Activated naive CD4-positive, alpha-beta T cell treated with anti-CD3 and anti-CD28 coated beads for 36 hours (primary cell): Measurements from ENCODE around the gene ITGAE. TPM values are rescaled to one million over a fixed set of nuclear protein-coding genes. Genes with fewer than 3 reads are reported as not detected.
"Not testable (repeated sequence)": the region's sequence is repeated elsewhere in the genome, so short reads cannot be mapped to it uniquely, and the experiment has no call there.

ENCODE experiments used
- CTCF ChIA-PET: fragments of 350-600 bp; sonication (Branson Sonifier 250); formaldehyde crosslinking; loops from one replicate; lab custom pipeline; 2021; ENCODE audit warnings: antibody characterized with exemption; lab: Charles Lee
- DNase-seq: peaks from one replicate; pipeline ENCODE4 v3.0.0-alpha.2; 2020
- H3K27ac Mint-ChIP-seq: one replicate; pipeline ENCODE4 v1.8.0; 2021; ENCODE audit warnings: mild to moderate bottlenecking, mixed read lengths
- H3K27me3 Mint-ChIP-seq: one replicate; pipeline ENCODE4 v1.8.0; 2021; ENCODE audit warnings: low read depth, mixed read lengths
- H3K36me3 Mint-ChIP-seq: one replicate; pipeline ENCODE4 v1.8.0; 2021; ENCODE audit warnings: low read depth, mixed read lengths
- H3K4me1 Mint-ChIP-seq: one replicate; pipeline ENCODE4 v1.8.0; 2021; ENCODE audit warnings: low read depth, mixed read lengths
- H3K4me3 Mint-ChIP-seq: one replicate; pipeline ENCODE4 v1.8.0; 2021; ENCODE audit warnings: mild to moderate bottlenecking, moderate library complexity, mixed read lengths
- H3K9me3 Mint-ChIP-seq: one replicate; pipeline ENCODE4 v1.8.0; 2021; ENCODE audit warnings: mixed read lengths
- intact Hi-C: fragments of 100-400 bp; cut with micrococcal nuclease; formaldehyde crosslinking; loops from one replicate; pipeline ENCODE4 v1.15.1; 2023
- total RNA-seq, 2 experiments: library from RNA; stranded (reverse); gene quantifications; one replicate each; pipeline ENCODE4 v1.2.3, GENCODE V29; 2021

ITGAE gene
- total RNA-seq, 2 experiments from 2014 or later, result 31.7 to 32.4 TPM

DNA sequence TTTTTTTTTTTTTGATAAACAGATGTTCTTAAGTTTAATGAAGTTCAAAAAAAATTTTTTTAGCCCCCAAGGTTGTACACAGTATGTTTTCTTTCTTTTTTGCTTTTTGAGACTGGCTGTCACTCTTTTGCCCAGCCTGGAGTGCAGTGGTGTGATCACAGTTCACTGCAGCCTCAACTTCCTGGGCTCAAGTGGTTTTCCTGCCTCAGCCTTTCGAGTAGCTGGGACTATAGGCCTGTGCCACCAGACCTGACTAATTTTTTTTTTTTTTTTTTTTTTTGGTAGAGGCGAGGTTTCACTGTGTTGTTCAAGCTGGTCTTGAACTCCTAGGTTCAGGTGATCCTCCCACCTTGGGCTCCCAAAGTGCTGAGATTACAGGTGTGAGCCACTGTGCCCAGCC lies 12.8 kb downstream of the ITGAE start:
- peaks cover 13% of the 10 kb centered on the region for H3K4me1 Mint-ChIP-seq
- no peaks in the 10 kb centered on the region for H3K27me3 Mint-ChIP-seq
- intact Hi-C loops, result no loop called here
- no peaks in the 10 kb centered on the region for H3K36me3 Mint-ChIP-seq
- H3K4me3 Mint-ChIP-seq, result no peak overlapping the region
- CTCF ChIA-PET, result interaction anchor here (0.7 to 2.0 kb wide), 4 partner anchors 11 to 52 kb away, joined by 4 to 8 read pairs (median 5); no protein-coding TSS in a partner anchor
- peak overlapping the region; percentile 8 for H3K27ac Mint-ChIP-seq
- DNase-seq, result no peak
- H3K9me3 Mint-ChIP-seq, result no peaks in the 10 kb centered on the region

DNA sequence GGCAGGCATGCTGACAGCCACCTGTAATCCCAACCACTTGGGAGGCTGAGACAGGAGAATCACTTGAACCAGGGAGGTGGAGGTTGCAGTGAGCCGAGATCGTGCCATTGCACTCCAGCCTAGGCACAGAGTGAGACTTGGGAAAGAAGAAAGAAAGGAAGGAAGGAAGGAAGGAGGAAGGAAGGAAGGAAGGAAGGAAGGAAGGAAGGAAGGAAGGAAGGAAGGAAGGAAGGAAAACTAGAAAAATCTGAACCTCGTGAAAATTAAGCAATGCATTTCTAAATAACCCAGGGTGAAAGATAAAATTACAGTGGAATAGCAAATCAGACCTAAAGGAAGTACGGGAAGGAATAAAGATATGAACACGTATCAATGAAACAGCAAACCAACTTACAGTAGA lies 15.7 kb downstream of the ITGAE start:
- CTCF ChIA-PET, intact Hi-C loops, H3K4me1 Mint-ChIP-seq, H3K4me3 Mint-ChIP-seq, DNase-seq, H3K27ac Mint-ChIP-seq, H3K9me3 Mint-ChIP-seq, H3K27me3 Mint-ChIP-seq, H3K36me3 Mint-ChIP-seq: not testable (repeated sequence)

DNA sequence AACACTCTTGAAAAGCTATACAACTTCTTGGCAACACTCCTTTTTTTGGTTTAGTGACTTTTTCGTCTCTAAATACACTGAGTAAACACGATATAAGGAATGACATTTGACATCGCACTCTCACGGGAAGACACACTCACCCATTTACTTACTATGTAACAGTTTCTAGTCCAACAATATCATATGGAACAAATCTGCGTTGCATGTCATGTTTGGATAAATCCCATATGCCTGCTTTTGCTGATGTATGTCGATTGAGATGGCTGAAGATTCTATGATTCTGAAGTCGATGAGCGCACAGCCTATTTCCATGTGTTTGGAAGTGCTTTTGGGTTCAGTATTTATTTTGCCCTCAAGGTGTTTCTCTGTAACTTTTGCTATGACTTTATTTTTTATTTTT lies 18.2 kb downstream of the ITGAE start:
- DNase-seq, result no peak
- Mint-ChIP-seq H3K4me1 (no peaks in the 10 kb centered on the region), H3K36me3 (no peaks in the 10 kb centered on the region), H3K27me3 (no peaks in the 10 kb centered on the region), H3K9me3 (no peaks in the 10 kb centered on the region), H3K27ac (no peak overlapping the region), H3K4me3 (no peak overlapping the region)
- intact Hi-C loops, result no loop called here
- CTCF ChIA-PET, result no interaction called here

DNA sequence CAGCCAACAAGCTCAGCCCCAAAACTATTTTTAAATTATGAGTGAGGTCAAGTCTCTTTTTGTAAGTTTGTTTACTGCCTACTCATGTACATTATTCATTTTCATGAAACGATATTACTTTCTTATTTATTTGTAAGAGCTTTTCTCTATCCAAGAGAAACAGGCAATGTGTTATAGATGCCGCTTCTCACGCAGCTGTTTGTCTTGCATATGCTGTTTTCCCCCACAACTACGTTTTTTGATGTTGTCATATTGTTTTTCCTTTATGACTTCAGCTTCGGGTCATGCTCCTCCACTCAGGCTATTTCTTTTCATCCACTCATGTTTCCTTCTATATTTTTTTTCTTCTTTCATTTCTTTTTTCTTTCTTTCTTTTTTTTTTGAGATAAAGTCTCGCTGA lies 20.0 kb downstream of the ITGAE start:
- H3K4me3 Mint-ChIP-seq, result no peak overlapping the region
- H3K4me1 Mint-ChIP-seq, result no peaks in the 10 kb centered on the region
- H3K9me3 Mint-ChIP-seq, result no peaks in the 10 kb centered on the region
- DNase-seq, result no peak
- H3K27ac Mint-ChIP-seq, result no peak overlapping the region
- no peaks in the 10 kb centered on the region for H3K36me3 Mint-ChIP-seq
- intact Hi-C loops, result no loop called here
- no peaks in the 10 kb centered on the region for H3K27me3 Mint-ChIP-seq
- CTCF ChIA-PET, result interaction anchor here (1.1 to 1.2 kb wide), 2 partner anchors 43 to 85 kb away, joined by 3 to 4 read pairs; no protein-coding TSS in a partner anchor

DNA sequence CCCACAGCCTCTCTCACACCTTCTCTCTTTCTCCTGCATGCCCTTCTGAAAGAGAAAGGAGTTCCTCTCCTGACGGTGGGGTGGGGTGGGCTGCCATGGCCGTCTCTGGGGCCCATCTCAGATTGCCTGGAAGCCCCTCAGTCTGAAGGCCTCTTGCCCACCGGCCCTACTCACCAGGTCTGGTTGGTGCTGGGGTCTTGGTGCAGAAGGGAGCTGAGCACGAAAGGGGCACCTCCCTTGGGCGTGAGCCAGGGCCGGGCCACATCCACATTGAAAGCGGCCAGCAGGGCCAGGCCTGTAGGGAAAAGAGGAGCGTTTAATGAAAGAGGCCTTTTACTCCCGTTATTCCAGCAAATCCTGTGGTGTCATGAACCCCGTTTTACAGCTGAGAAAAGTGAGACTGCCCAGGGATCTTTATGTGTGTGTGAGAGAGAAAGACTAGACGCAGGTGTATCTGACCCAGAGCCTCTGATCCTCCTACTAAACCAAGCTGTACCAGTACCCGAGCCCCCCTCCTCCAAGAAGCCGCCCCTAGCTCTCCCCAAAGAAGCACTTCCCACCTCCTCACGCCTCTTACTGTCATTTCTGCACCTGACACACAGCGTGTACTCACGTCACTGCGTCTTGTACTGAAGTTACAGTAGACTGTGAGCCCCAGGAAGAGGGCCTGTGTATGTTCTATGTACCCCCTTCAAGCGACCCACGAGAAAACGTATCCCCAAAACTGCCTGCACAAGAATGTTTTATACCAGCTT lies 23.4 kb downstream of the ITGAE start:
- no peaks in the 10 kb centered on the region for H3K27me3 Mint-ChIP-seq
- H3K27ac Mint-ChIP-seq, result peak overlapping the region; percentile 32
- H3K4me1 Mint-ChIP-seq, result no peaks in the 10 kb centered on the region
- CTCF ChIA-PET, result interaction anchor here (0.5 to 0.7 kb wide), 2 partner anchors 11 to 729 kb away, joined by 4 to 5 read pairs; no protein-coding TSS in a partner anchor
- intact Hi-C loops, result no loop called here
- DNase-seq, result no peak
- H3K4me3 Mint-ChIP-seq, result no peak overlapping the region
- no peaks in the 10 kb centered on the region for H3K9me3 Mint-ChIP-seq
- H3K36me3 Mint-ChIP-seq, result no peaks in the 10 kb centered on the region

DNA sequence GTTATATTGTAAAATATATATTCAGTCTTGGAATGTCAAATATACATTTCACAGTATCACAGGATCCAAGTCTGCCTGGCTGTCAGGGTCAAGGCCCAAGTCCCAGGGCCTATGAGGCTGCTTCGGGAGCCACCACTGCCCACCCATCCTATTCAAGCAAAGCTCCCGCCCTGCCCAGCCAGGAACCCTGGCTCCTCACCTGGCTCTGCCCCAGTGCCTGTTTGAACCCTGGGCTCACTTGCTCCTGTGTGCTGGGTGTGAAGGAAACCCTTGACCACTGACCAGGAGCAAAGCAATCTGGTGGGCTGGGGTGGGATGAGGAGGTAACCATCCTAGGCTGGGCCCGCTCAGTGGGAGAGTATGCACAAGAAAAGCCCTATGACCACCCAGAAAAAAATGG lies 27.0 kb downstream of the ITGAE start:
- Mint-ChIP-seq H3K4me3 (no peak overlapping the region), H3K9me3 (no peaks in the 10 kb centered on the region), H3K36me3 (no peaks in the 10 kb centered on the region), H3K27me3 (no peaks in the 10 kb centered on the region), H3K27ac (no peak overlapping the region), H3K4me1 (peaks cover 15% of the 10 kb centered on the region)
- CTCF ChIA-PET, result interaction anchor here (0.9 kb wide), 1 partner anchor 36 kb away, joined by 4 read pairs; no protein-coding TSS in a partner anchor
- DNase-seq, result no peak
- intact Hi-C loops, result no loop called here

DNA sequence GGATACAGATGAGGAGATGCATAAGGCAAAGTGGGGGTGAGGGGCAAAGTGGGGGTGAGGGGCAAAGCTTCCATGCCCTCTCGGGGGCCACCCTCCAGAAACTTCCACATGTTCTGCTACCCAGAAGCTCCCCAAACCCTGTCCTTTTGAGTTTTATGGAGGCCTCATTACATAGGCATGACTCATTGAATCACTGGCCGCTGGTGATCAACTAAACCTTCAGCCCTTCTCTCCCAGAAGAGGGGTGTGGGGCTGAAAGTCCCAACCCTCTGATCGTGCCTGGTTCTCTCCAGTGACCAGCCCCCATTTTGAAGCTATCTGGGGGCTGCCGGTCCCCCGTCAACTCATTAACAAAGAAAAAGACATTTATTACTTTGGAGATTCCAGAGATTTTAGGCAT lies 27.5 kb downstream of the ITGAE start:
- CTCF ChIA-PET, result interaction anchor here (0.9 kb wide), 1 partner anchor 36 kb away, joined by 4 read pairs; no protein-coding TSS in a partner anchor
- Mint-ChIP-seq H3K36me3 (no peaks in the 10 kb centered on the region), H3K4me1 (peaks cover 15% of the 10 kb centered on the region), H3K4me3 (no peak overlapping the region), H3K27ac (no peak overlapping the region), H3K27me3 (no peaks in the 10 kb centered on the region), H3K9me3 (no peaks in the 10 kb centered on the region)
- no peak for DNase-seq
- intact Hi-C loops, result no loop called here

DNA sequence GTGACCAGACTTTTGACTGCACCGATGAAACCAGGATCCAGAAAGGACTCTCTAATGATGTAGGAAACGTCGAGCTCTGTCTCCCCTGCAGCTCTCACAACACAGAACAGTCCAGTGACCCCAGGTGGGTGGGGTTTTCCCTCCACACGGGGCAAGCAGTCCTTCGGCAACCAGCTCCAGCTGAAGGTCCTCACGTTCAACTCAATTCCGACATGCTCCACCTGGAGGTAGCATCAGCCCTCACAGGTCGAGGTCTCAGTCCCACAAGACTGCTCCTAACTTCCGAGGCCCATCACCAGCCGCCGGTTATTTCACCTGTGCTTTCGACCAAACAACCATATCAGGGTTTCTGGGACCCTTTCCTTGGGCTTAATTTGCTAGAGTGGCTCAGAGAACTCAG lies 28.2 kb downstream of the ITGAE start:
- CTCF ChIA-PET, result interaction anchor here (1.0 to 2.1 kb wide), 3 partner anchors 13 to 34 kb away, joined by 3 to 8 read pairs (median 6); no protein-coding TSS in a partner anchor
- Mint-ChIP-seq H3K4me1 (peaks cover 15% of the 10 kb centered on the region), H3K36me3 (no peaks in the 10 kb centered on the region), H3K27me3 (no peaks in the 10 kb centered on the region), H3K4me3 (no peak overlapping the region), H3K9me3 (no peaks in the 10 kb centered on the region), H3K27ac (no peak overlapping the region)
- DNase-seq, result no peak
- intact Hi-C loops, result no loop called here

DNA sequence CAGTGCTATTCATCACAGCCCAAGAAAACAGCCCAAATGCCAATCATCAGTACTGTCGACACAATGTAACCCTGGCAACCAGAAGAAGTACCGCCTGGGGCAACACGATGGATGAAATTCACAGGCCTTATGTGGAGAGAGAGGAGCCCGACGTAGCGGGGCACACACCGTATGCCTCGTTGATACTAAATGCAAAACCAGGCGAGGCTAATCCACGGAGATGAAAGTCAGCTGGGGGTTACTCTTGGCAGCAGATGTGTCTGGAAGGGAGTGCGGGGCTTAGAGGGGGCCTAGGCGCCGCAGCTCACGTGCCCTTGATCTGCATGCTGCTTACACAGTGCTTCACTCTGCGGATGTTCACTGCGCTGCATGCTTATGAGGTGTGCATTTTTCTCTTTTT lies 29.8 kb downstream of the ITGAE start:
- H3K4me1 Mint-ChIP-seq, result peaks cover 21% of the 10 kb centered on the region
- H3K27ac Mint-ChIP-seq, result no peak overlapping the region
- no peak overlapping the region for H3K4me3 Mint-ChIP-seq
- intact Hi-C loops, result no loop called here
- no peaks in the 10 kb centered on the region for H3K27me3 Mint-ChIP-seq
- DNase-seq, result no peak
- H3K36me3 Mint-ChIP-seq, result no peaks in the 10 kb centered on the region
- H3K9me3 Mint-ChIP-seq, result peaks cover 3% of the 10 kb centered on the region
- CTCF ChIA-PET, result interaction anchor here (1.9 to 2.1 kb wide), 2 partner anchors 11 to 32 kb away, joined by 6 to 8 read pairs; no protein-coding TSS in a partner anchor

DNA sequence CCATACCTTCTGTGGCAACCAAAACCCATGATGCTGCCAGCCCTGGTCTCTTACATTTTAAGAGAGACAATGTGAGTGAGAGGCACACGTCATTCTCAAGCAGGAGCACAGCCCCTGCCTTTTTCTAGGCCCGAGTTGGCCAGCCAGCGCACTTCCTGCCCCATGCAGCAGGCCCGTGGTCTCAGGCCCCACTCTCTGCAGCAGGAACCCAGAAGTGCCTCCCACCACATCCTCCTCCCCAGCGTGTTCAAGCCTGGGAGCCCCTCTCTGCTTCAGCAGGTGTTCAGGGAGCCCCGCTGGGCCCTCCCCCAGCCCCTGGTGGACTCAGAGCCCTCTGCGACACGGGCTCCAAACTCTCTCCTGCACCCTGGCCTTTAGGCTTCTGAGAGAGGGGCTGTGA lies 30.5 kb downstream of the ITGAE start:
- CTCF ChIA-PET, result interaction anchor here (0.9 to 2.1 kb wide), 2 partner anchors 32 to 33 kb away, joined by 8 to 9 read pairs; no protein-coding TSS in a partner anchor

DNA sequence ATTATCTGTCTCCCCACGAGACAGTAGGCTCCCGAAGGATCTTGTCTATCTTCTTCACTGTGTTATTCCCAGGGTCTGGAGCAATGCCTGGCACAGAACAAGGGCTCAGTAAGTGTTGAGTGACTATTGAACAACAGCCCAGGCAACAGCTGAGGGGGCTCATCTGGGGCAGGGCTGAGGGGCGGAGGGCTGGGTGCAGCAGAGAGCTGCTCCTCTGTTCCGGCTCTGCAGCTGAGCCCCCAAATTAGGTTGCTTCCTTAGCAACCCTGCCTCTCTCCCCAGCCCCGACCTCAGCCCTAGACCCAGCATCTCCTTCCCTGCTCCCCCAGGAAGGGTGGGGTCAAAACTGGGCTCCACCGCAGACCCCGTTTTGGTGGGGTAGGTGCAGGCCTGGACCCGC lies 32.2 kb downstream of the ITGAE start:
- Mint-ChIP-seq H3K36me3 (no peaks in the 10 kb centered on the region), H3K4me1 (peaks cover 41% of the 10 kb centered on the region), H3K27ac (no peak overlapping the region), H3K4me3 (no peak overlapping the region), H3K9me3 (peaks cover 3% of the 10 kb centered on the region), H3K27me3 (no peaks in the 10 kb centered on the region)
- CTCF ChIA-PET, result no interaction called here
- no peak for DNase-seq
- intact Hi-C loops, result no loop called here

More for the DNA sequence above, 30.5 kb downstream of the ITGAE start:
- Mint-ChIP-seq H3K27me3 (no peaks in the 10 kb centered on the region), H3K4me1 (peaks cover 28% of the 10 kb centered on the region), H3K4me3 (no peak overlapping the region), H3K27ac (no peak overlapping the region), H3K9me3 (peaks cover 3% of the 10 kb centered on the region), H3K36me3 (no peaks in the 10 kb centered on the region)
- no peak for DNase-seq
- intact Hi-C loops, result no loop called here

DNA sequence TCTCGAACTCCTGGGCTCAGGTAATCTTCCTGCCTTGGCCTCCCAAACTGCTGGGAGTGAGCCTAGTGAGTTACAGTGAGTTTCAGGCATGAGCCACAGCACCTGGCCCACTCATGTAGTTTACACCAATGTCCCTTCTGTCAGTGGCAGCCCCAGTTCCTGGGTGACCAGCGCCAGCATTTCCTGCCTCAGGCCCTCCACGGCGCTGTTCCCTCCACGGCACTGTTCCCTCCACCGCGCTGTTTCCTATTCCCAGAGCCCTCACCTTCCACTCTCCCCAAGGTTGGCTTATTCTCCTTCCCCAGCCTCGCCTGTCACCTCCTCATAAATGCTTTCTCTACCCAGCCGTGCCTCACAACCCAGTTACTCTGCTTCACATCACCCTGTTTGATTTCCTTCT lies 32.6 kb downstream of the ITGAE start:
- intact Hi-C loops, result no loop called here
- Mint-ChIP-seq H3K4me3 (no peak overlapping the region), H3K36me3 (no peaks in the 10 kb centered on the region), H3K9me3 (peaks cover 3% of the 10 kb centered on the region), H3K27me3 (no peaks in the 10 kb centered on the region), H3K27ac (no peak overlapping the region), H3K4me1 (peaks cover 46% of the 10 kb centered on the region)
- CTCF ChIA-PET, result interaction anchor here (1.3 kb wide), 1 partner anchor 30 kb away, joined by 3 read pairs; no protein-coding TSS in a partner anchor
- no peak for DNase-seq
